22Rv1 (cell line): ENCODE data around the gene PKD2L1.

Experiments
- H3K27ac ChIP-seq: fragments of 450-650 bp; 2 replicates; pipeline ENCODE4 v1.5.1; 2017
- CTCF ChIP-seq: fragments of 450-650 bp; IDR thresholded peaks from 2 replicates; pipeline ENCODE4 v1.5.1; 2017; ENCODE audit warnings: mild to moderate bottlenecking
- ZFX ChIP-seq: fragments of 450-650 bp; IDR thresholded peaks from 2 replicates; pipeline ENCODE4 v1.6.1; 2017; ENCODE audit warnings: antibody characterized with exemption, borderline replicate concordance

Gene PKD2L1

DNA sequence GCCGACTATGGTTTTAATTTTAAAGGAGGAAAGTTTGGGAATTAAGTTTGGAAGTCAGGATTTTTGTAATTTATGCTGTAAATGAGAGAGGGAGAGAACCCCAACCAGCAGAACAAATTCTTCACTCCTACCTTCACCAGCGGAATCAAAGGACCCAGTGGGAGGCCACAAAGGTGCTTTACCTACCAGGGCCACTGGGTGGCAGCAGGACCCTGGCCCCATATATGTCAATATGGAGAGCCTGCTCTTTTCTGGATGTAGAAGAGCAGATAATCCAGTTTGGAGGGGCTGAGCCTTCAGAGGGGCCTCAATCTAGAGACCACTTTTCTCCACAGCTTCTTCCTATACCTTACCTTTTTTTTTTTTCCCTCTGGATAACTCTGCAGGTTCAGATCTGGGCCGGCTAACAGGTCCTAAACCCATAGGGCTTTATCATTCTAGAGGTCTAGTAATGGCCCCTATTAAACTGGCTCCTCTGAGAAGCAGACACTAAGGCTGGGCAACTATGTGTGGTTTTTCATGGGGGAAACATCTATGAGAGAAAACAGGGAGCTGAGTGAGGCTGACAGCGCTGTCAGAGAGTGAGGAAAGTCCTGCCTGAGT lies 8.5 kb upstream of the PKD2L1 start:
- TF ChIP-seq CTCF (peak; percentile 97), ZFX (no peak)
- 0 out of 2 replicates have a peak overlapping the region, but pooled peaks have one; percentile 3 for H3K27ac ChIP-seq

DNA sequence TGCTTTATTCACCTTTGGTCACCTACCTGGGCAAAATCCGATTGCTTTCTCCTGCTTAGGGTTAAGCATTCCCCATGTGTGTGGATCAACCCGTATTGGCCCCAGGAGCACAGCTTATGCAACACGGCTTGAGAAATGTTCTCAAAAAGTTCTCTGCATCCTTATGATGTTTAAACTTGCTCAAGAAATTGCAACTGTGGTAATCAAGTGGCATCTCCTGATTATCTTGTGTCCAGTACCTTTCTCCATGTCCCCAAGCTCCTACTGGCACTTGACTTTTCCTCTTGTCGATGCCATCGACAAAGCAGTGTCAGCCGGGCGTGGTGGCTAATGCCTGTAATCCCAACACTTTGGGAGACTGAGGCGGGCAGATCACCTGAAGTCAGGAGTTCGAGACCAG lies 4.7 kb upstream of the PKD2L1 start:
- TF ChIP-seq CTCF (no peak), ZFX (no peak)

DNA sequence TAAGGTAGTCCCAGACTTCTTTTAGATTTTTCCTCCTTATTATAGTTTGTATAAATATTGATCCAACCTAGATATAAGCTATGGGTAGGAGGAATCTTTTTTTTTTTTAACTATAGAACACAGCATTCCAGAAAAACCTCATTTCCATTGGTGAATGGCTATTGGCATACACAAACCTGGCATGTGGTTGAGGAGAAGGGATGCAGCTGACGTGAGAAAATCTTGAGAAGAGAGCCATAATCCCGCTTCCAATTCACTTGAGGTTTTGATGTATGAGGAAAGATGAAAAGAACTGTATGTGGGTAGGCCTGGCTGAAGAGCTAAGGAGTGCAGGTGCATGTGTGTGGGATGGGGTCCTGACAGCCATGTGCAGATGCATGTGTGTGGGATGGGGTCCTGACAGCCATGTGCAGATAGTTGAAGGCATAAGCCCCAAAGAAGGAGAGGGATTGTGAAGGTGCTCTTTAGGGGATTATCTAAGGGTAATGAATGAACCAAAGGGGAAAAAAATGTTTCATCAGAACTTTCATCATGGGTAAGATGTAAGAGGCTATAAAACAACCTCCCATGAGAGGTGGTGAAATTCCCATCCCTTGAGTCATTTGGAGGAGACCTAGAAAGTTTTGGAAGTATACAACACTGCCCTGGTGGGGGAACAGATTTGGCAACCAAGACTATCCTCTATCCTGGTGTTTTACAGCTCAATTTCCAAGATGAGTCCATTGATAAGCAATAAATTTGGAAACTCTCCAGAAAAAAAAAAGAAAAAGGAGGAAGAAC lies 3.8 kb upstream of the PKD2L1 start:
- TF ChIP-seq CTCF (no peak), ZFX (no peak)
- H3K27ac ChIP-seq: no peak overlapping the region

More for the DNA sequence above, 4.7 kb upstream of the PKD2L1 start:
- H3K27ac ChIP-seq: no peak overlapping the region

DNA sequence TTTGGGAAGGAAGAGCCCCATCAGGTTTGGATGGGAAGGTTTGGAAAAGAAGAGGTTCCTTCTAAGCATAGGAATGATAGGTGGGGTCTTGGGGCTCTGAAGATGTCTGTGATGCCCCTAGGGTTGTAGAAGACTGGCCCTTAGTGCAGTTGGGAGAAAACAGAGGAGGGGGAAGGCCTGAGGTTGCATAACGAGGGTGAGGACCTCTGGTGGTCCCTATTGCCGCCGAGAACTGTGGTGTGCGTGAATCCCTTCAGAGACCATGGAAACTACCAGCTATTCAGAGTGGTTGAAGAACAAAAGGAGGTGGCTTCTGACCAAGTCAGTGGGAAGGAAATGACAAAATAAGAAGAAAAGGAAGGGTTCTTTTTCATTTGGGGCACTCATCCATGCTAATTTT lies 3.1 kb upstream of the PKD2L1 start:
- no peak overlapping the region for H3K27ac ChIP-seq
- TF ChIP-seq CTCF (no peak), ZFX (no peak)

DNA sequence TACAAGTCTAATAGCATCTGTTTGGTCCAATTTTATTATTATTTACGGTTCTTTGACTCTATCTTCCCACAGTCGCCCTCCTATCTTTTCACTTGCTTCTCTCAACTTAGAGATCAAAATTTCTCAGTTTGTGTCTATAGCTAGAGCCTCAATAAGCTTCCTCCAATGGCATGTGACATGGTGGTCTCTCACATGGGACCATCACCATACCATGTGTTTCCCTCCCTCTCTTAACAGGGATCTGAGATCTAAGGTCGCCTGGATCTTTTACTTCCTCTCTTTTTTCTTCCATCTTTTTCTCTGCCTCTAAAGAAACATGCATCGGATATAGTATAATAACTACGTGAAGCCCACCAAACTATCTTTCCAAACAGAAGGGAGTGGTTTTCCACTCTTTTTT lies 1.8 kb downstream of the PKD2L1 start:
- TF ChIP-seq ZFX (no peak), CTCF (no peak)
- no peak overlapping the region for H3K27ac ChIP-seq

GRCh38 chr10:100327718-100328009 lies 2.4 kb downstream of the PKD2L1 start:
- no peak overlapping the region for H3K27ac ChIP-seq
- TF ChIP-seq CTCF (no peak), ZFX (no peak)

DNA sequence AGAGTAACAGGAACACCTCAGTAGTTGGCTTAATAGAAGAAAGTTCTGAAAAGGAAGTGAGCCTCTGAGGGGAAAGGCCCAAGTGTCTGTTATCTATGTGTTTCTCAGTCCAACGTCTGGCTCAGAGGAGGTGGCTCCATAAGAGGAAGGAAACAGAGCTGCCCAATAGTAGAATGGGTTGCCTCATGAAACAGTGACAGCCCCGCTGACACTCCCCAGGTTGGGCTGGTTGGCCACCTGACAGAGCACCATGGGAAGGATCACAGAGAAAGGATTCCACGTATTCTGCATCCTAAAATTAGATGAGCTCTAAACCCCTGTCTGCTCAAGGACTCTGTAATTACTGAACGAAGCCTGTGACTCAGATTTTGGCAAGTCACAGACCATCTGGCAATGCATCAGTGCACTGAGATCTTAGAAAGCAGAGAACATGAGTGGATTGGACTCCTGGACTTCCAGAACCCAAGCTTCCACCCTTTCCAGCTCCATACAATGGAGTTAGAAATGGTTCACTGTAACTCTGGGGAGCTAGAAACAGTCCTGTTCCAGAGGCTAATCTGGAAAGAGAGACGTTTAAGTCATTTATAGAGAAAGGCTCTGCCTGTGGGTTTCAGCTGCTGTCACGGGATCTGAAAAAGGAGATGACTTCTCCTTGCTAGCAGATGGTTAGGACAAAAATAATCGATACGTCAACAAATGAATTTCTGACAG lies 2.9 kb downstream of the PKD2L1 start:
- H3K27ac ChIP-seq: no peak overlapping the region

More for the DNA sequence above, 2.9 kb downstream of the PKD2L1 start:
- no peak for TF ChIP-seq ZFX
- TF ChIP-seq CTCF: no peak
